Activated naive CD4-positive, alpha-beta T cell treated with anti-CD3 and anti-CD28 coated beads, Interleukin-2, amount 10 ng/mL, durations not matched to agents 7 days and 5 days (primary cell): ENCODE data around the gene WDR62.

Experiments
- CTCF ChIA-PET: fragments of 350-600 bp; sonication (Branson Sonifier 250); formaldehyde crosslinking; loops from one replicate; lab custom pipeline; 2021; ENCODE audit warnings: antibody characterized with exemption; lab: Charles Lee
- DNase-seq: peaks from one replicate; pipeline ENCODE4 v3.0.0-alpha.2; 2020
- H3K27ac Mint-ChIP-seq: one replicate; pipeline ENCODE4 v1.8.0; 2021; ENCODE audit warnings: mild to moderate bottlenecking, moderate library complexity, mixed read lengths
- H3K27me3 Mint-ChIP-seq: one replicate; pipeline ENCODE4 v1.8.0; 2021; ENCODE audit warnings: mild to moderate bottlenecking, mixed read lengths
- H3K36me3 Mint-ChIP-seq: one replicate; pipeline ENCODE4 v1.8.0; 2021; ENCODE audit warnings: mixed read lengths
- H3K4me1 Mint-ChIP-seq: one replicate; pipeline ENCODE4 v1.8.0; 2021; ENCODE audit warnings: mixed read lengths
- H3K4me3 Mint-ChIP-seq: one replicate; pipeline ENCODE4 v1.8.0; 2021; ENCODE audit warnings: mild to moderate bottlenecking, moderate library complexity, mixed read lengths
- H3K9me3 Mint-ChIP-seq: one replicate; pipeline ENCODE4 v1.8.0; 2021; ENCODE audit warnings: mixed read lengths

Gene WDR62

GRCh38 chr19:36141039-36141927 is 86.6 kb downstream of the WDR62 start:
- H3K27me3 Mint-ChIP-seq, result no peaks in the 10 kb centered on the region
- H3K36me3 Mint-ChIP-seq, result peaks cover 32% of the 10 kb centered on the region
- H3K9me3 Mint-ChIP-seq, result peaks cover 3% of the 10 kb centered on the region
- H3K27ac Mint-ChIP-seq, result peak overlapping the region; percentile 96
- peak overlapping the region; percentile 96 for H3K4me3 Mint-ChIP-seq
- H3K4me1 Mint-ChIP-seq, result peaks cover 36% of the 10 kb centered on the region
- CTCF ChIA-PET, result no interaction called here
- DNase-seq, result peak; percentile 92

DNA sequence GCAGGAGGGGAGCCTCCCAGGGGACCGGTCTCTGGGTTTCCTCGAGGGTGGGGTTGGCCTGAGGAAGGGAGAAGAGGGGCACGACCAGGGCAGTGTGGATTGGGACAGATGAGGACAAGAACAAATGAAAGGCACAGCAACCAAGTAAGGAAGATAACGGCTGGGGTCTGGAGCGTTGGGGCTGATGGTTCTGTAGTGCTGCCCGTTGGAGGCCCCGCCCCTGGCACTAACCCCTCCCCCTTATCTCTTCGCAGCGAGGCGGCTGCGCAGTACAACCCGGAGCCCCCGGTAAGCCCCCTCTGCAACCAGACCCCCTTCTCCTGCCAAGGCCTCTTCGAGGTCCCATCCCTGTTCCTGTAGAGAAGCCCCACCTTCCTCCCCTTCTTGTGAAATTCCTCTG is 87.3 kb downstream of the WDR62 start:
- H3K27ac Mint-ChIP-seq, result no peak overlapping the region
- H3K36me3 Mint-ChIP-seq, result peaks cover 38% of the 10 kb centered on the region
- CTCF ChIA-PET, result no interaction called here
- no peak overlapping the region for H3K4me3 Mint-ChIP-seq
- no peak for DNase-seq
- H3K27me3 Mint-ChIP-seq, result no peaks in the 10 kb centered on the region
- peaks cover 3% of the 10 kb centered on the region for H3K9me3 Mint-ChIP-seq
- H3K4me1 Mint-ChIP-seq, result peaks cover 29% of the 10 kb centered on the region

- Mint-ChIP-seq H3K36me3 (peaks cover 40% of the 10 kb centered on the region), H3K27me3 (no peaks in the 10 kb centered on the region), H3K4me3 (peak overlapping the region; percentile 27), H3K9me3 (peaks cover 3% of the 10 kb centered on the region), H3K4me1 (peaks cover 30% of the 10 kb centered on the region), H3K27ac (no peak overlapping the region)
- CTCF ChIA-PET, result no interaction called here
- no peak for DNase-seq
These were observed 87.8 kb downstream of the WDR62 start for GRCh38 chr19:36142496-36142895.

DNA sequence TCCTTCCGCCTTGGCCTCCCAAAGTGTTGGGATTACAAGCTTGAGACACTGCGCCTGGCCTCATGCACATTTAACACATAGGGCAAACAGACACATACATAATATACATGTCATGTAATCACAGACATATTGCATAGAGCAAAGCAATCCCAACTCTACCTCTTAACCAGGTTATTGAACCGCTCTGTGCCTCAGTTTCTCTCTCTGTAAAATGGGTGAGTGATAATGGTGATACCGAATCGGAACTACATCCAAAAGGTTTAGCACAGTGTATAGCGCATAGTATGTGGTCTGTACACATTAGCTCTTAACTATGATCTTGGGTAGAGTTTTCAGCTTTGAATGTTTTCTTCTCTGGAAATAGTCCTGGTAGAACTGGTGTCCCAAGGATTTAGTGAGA is 89.9 kb downstream of the WDR62 start:
- CTCF ChIA-PET, result interaction anchor here (1.0 to 1.4 kb wide), 2 partner anchors 17 to 25 kb away, joined by 3 to 4 read pairs; no protein-coding TSS in a partner anchor
- Mint-ChIP-seq H3K27ac (no peak overlapping the region), H3K4me3 (no peak overlapping the region), H3K27me3 (no peaks in the 10 kb centered on the region), H3K4me1 (peaks cover 31% of the 10 kb centered on the region), H3K36me3 (peaks cover 51% of the 10 kb centered on the region), H3K9me3 (peaks cover 3% of the 10 kb centered on the region)
- no peak for DNase-seq

GRCh38 chr19:36149673-36150406 is 95.1 kb downstream of the WDR62 start:
- Mint-ChIP-seq H3K4me3 (no peak overlapping the region), H3K27me3 (no peaks in the 10 kb centered on the region), H3K4me1 (peaks cover 14% of the 10 kb centered on the region), H3K27ac (peak overlapping the region; percentile 26), H3K9me3 (no peaks in the 10 kb centered on the region), H3K36me3 (peaks cover 43% of the 10 kb centered on the region)
- CTCF ChIA-PET, result no interaction called here
- no peak for DNase-seq

DNA sequence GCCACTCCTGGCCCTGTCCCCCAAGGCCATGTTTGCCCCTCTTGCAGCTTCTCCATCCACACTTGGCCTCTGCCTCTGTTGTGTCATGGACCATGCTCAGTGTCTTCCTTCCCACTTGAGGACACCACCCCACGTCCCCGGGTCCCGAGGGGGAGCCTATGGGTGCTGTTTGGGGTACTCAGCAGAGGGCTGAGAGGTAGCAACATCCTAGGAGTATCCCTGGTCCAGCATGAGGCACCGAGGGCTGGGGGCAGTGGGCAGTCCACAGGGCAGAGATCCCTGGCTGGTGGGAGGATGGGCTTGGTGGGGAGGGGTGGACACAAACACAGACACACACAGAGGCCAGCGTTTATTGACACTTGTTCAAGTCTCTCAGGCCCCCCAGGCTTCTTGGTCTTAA is 95.9 kb downstream of the WDR62 start:
- DNase-seq, result no peak
- peaks cover 41% of the 10 kb centered on the region for H3K36me3 Mint-ChIP-seq
- no peaks in the 10 kb centered on the region for H3K9me3 Mint-ChIP-seq
- H3K4me3 Mint-ChIP-seq, result no peak overlapping the region
- H3K27ac Mint-ChIP-seq, result no peak overlapping the region
- CTCF ChIA-PET, result no interaction called here
- peaks cover 14% of the 10 kb centered on the region for H3K4me1 Mint-ChIP-seq
- H3K27me3 Mint-ChIP-seq, result no peaks in the 10 kb centered on the region

GRCh38 chr19:36151144-36152018 is 96.7 kb downstream of the WDR62 start:
- H3K4me1 Mint-ChIP-seq, result peaks cover 14% of the 10 kb centered on the region
- H3K27ac Mint-ChIP-seq, result no peak overlapping the region
- no peaks in the 10 kb centered on the region for H3K27me3 Mint-ChIP-seq
- H3K9me3 Mint-ChIP-seq, result no peaks in the 10 kb centered on the region
- no peak overlapping the region for H3K4me3 Mint-ChIP-seq
- H3K36me3 Mint-ChIP-seq, result peaks cover 33% of the 10 kb centered on the region
- CTCF ChIA-PET, result no interaction called here
- DNase-seq, result no peak

GRCh38 chr19:36152019-36152351 is 97.3 kb downstream of the WDR62 start:
- CTCF ChIA-PET, result no interaction called here
- no peaks in the 10 kb centered on the region for H3K27me3 Mint-ChIP-seq

GRCh38 chr19:36152352-36153091 is 97.8 kb downstream of the WDR62 start, which contains the start of gene COX7A1:
Gene COX7A1 (minus strand): TSS chr19:36152447. CDS start chr19:36152407, 40 bp downstream.
- no peak within 1 kb of the TSS for H3K4me3 Mint-ChIP-seq
- no peak for DNase-seq
- H3K27me3 Mint-ChIP-seq, result no peaks in the 10 kb centered on the region
- CTCF ChIA-PET, result interaction anchor here (1.0 kb wide), 1 partner anchor 16 kb away, joined by 3 read pairs; no protein-coding TSS in a partner anchor
- H3K9me3 Mint-ChIP-seq, result no peaks in the 10 kb centered on the region
- peaks cover 25% of the 10 kb centered on the region for H3K36me3 Mint-ChIP-seq
- peaks cover 12% of the 10 kb centered on the region for H3K4me1 Mint-ChIP-seq
- no peak within 1 kb of the TSS for H3K27ac Mint-ChIP-seq

More at GRCh38 chr19:36152019-36152351, 97.3 kb downstream of the WDR62 start:
- no peak overlapping the region for H3K27ac Mint-ChIP-seq
- no peaks in the 10 kb centered on the region for H3K9me3 Mint-ChIP-seq
- H3K36me3 Mint-ChIP-seq, result peaks cover 28% of the 10 kb centered on the region
- H3K4me3 Mint-ChIP-seq, result no peak overlapping the region
- H3K4me1 Mint-ChIP-seq, result peaks cover 14% of the 10 kb centered on the region
- no peak for DNase-seq

GRCh38 chr19:36153126-36153525 is 98.4 kb downstream of the WDR62 start:
- Mint-ChIP-seq H3K27me3 (no peaks in the 10 kb centered on the region), H3K4me3 (no peak overlapping the region), H3K27ac (no peak overlapping the region), H3K4me1 (peaks cover 9% of the 10 kb centered on the region), H3K36me3 (peaks cover 23% of the 10 kb centered on the region), H3K9me3 (no peaks in the 10 kb centered on the region)
- DNase-seq, result no peak
- CTCF ChIA-PET, result interaction anchor here (1.0 kb wide), 1 partner anchor 16 kb away, joined by 3 read pairs; no protein-coding TSS in a partner anchor
